ENCODE results near the gene ERVH48-1. TPM values are rescaled to one million over a fixed set of nuclear protein-coding genes. Genes with fewer than 3 reads are reported as not detected.
"Not testable (repeated sequence)": the region's sequence is repeated elsewhere in the genome, so short reads cannot be mapped to it uniquely, and the experiment has no call there.

The ERVH48-1 gene
- total RNA-seq, 1 experiment from 2014 or later: 14.7 TPM

- TF ChIP-seq, protein P1, sequence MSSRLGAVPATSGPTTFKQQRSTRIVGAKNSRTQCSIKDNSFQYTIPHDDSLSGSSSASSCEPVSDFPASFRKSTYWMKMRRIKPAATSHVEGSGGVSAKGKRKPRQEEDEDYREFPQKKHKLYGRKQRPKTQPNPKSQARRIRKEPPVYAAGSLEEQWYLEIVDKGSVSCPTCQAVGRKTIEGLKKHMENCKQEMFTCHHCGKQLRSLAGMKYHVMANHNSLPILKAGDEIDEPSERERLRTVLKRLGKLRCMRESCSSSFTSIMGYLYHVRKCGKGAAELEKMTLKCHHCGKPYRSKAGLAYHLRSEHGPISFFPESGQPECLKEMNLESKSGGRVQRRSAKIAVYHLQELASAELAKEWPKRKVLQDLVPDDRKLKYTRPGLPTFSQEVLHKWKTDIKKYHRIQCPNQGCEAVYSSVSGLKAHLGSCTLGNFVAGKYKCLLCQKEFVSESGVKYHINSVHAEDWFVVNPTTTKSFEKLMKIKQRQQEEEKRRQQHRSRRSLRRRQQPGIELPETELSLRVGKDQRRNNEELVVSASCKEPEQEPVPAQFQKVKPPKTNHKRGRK (CRISPR knock-in tag; IDR thresholded peaks at IDR 0.05; ENCODE audit: borderline replicate concordance): no peak
- TF ChIP-seq MYBL2 (CRISPR knock-in tag; IDR thresholded peaks at IDR 0.05) (no peak), MXD4 (CRISPR knock-in tag; IDR thresholded peaks at IDR 0.05; ENCODE audit: borderline replicate concordance) (no peak), ZNF263 (CRISPR knock-in tag; IDR thresholded peaks at IDR 0.05; ENCODE audit: low read depth) (no peak)
Measured at GRCh38 chr21:42969193-42969600, 43.8 kb upstream of the ERVH48-1 start (continued).

- POLR2A ChIA-PET; DNase-seq (ENCODE audit: low spot score); H3K9me3 Mint-ChIP-seq; H3K27ac Mint-ChIP-seq; H3K36me3 Mint-ChIP-seq; H3K4me3 Mint-ChIP-seq; ATAC-seq; H3K27me3 Mint-ChIP-seq (ENCODE audit: low read depth): not testable (repeated sequence)
- CTCF ChIA-PET: interaction anchor here (0.6 kb wide), 1 partner anchor 34 kb away, joined by 3 read pairs; no protein-coding TSS in a partner anchor
- H3K4me1 Mint-ChIP-seq: peaks cover 35% of the 10 kb centered on the region
Measured at GRCh38 chr21:42967616-42968015, 42.2 kb upstream of the ERVH48-1 start.

- no peaks in the 10 kb centered on the region for H3K36me3 Mint-ChIP-seq
- ChIA-PET CTCF (interaction anchor here (1.6 kb wide), 1 partner anchor 42 kb away, joined by 3 read pairs; no protein-coding TSS in a partner anchor), POLR2A (interaction anchor here (1.1 kb wide), 1 partner anchor 8 kb away, joined by 7 read pairs; no protein-coding TSS in a partner anchor)
- H3K27me3 Mint-ChIP-seq (ENCODE audit: low read depth): no peaks in the 10 kb centered on the region
- H3K9me3 Mint-ChIP-seq: no peaks in the 10 kb centered on the region
- H3K4me3 Mint-ChIP-seq: no peak overlapping the region
- DNase-seq (ENCODE audit: low spot score) (no peak), ATAC-seq (no peak)
- 0 out of 2 replicates have a peak overlapping the region, but pooled peaks have one; percentile 0 for H3K27ac Mint-ChIP-seq
- TF ChIP-seq, protein P2, sequence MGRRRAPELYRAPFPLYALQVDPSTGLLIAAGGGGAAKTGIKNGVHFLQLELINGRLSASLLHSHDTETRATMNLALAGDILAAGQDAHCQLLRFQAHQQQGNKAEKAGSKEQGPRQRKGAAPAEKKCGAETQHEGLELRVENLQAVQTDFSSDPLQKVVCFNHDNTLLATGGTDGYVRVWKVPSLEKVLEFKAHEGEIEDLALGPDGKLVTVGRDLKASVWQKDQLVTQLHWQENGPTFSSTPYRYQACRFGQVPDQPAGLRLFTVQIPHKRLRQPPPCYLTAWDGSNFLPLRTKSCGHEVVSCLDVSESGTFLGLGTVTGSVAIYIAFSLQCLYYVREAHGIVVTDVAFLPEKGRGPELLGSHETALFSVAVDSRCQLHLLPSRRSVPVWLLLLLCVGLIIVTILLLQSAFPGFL (CRISPR knock-in tag; IDR thresholded peaks at IDR 0.05; ENCODE audit: borderline replicate concordance): no peak
- TF ChIP-seq TEAD4 (CRISPR knock-in tag; IDR thresholded peaks at IDR 0.05): no peak
- TF ChIP-seq ZNF121 (CRISPR knock-in tag; IDR thresholded peaks at IDR 0.05): peak; percentile 80
- no peak for TF ChIP-seq NR2C2 (CRISPR knock-in tag; IDR thresholded peaks at IDR 0.05)
- H3K4me1 Mint-ChIP-seq: peaks cover 30% of the 10 kb centered on the region
Measured at GRCh38 chr21:42965211-42965560, 39.8 kb upstream of the ERVH48-1 start.

DNA sequence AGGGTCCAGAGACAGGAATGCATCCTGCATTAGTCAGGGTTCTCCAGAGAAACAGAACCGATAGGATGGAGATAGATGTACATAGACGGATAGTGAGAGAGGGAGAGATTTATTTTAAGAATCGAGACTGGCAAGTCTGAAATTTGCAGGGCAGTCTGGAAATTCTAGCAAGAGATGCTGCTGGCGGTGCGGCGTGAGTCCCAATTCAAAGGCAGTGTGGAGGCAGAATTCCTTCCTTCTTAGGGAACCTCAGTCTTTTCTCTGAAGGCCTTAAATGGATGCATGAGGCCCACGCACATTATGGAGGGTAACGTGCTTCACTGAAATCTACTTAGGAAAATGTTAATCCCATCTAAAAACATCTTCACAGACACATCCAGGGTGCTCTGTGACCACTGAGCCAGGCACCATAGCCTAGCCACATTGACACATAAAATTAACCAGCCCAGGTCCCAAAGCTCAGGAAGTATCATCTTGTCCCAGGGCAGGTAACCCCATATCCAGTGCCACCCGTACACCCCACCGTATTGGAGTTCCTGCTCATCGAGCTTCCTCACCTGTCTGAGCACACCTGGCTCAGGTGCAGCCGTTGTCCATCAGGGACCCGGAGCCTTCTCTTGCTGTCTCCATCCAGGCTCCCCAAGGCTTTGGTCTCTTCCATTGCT lies 39.2 kb upstream of the ERVH48-1 start:
- Mint-ChIP-seq H3K36me3 (no peaks in the 10 kb centered on the region), H3K27ac (peak overlapping the region; percentile 91; the same call in 1 of the 2 replicates), H3K27me3 (ENCODE audit: low read depth) (no peaks in the 10 kb centered on the region), H3K4me1 (peaks cover 33% of the 10 kb centered on the region), H3K9me3 (no peaks in the 10 kb centered on the region), H3K4me3 (no peak overlapping the region)
- no peak for TF ChIP-seq JUN (CRISPR knock-in tag; IDR thresholded peaks at IDR 0.05)
- no peak for TF ChIP-seq FOXP1 (CRISPR knock-in tag; IDR thresholded peaks at IDR 0.05; ENCODE audit: borderline replicate concordance)
- TF ChIP-seq ZNF416 (CRISPR knock-in tag; IDR thresholded peaks at IDR 0.05): no peak
- no peak for TF ChIP-seq GABPB1 (CRISPR knock-in tag; IDR thresholded peaks at IDR 0.05)
- TF ChIP-seq IRF2 (CRISPR knock-in tag; IDR thresholded peaks at IDR 0.05; ENCODE audit: borderline replicate concordance, low read depth): no peak
- no peak for TF ChIP-seq SP1 (CRISPR knock-in tag; conservative IDR thresholded peaks at IDR 0.05)
- TF ChIP-seq NFYB (CRISPR knock-in tag; conservative IDR thresholded peaks at IDR 0.05; ENCODE audit: low read depth): no peak
- TF ChIP-seq CREM (CRISPR knock-in tag; IDR thresholded peaks at IDR 0.05): no peak
- TF ChIP-seq MLX (CRISPR knock-in tag; IDR thresholded peaks at IDR 0.05): no peak
- no peak for TF ChIP-seq ZNF263 (CRISPR knock-in tag; IDR thresholded peaks at IDR 0.05; ENCODE audit: low read depth)
- TF ChIP-seq, protein P3, sequence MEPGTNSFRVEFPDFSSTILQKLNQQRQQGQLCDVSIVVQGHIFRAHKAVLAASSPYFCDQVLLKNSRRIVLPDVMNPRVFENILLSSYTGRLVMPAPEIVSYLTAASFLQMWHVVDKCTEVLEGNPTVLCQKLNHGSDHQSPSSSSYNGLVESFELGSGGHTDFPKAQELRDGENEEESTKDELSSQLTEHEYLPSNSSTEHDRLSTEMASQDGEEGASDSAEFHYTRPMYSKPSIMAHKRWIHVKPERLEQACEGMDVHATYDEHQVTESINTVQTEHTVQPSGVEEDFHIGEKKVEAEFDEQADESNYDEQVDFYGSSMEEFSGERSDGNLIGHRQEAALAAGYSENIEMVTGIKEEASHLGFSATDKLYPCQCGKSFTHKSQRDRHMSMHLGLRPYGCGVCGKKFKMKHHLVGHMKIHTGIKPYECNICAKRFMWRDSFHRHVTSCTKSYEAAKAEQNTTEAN (CRISPR knock-in tag; IDR thresholded peaks at IDR 0.05): no peak
- TF ChIP-seq MAX (CRISPR knock-in tag; IDR thresholded peaks at IDR 0.05): no peak
- no peak for TF ChIP-seq OVOL2 (CRISPR knock-in tag; IDR thresholded peaks at IDR 0.05; ENCODE audit: borderline replicate concordance)
- no peak for TF ChIP-seq ZNF423 (CRISPR knock-in tag; IDR thresholded peaks at IDR 0.05)
- no peak for TF ChIP-seq IRF1 (CRISPR knock-in tag; IDR thresholded peaks at IDR 0.05)
- no peak for TF ChIP-seq PRRX2 (CRISPR knock-in tag; IDR thresholded peaks at IDR 0.05)
- no peak for TF ChIP-seq TEAD4 (CRISPR knock-in tag; IDR thresholded peaks at IDR 0.05)
- no peak for TF ChIP-seq ZNF138 (CRISPR knock-in tag; conservative IDR thresholded peaks at IDR 0.05)
- TF ChIP-seq CBFB (CRISPR knock-in tag; IDR thresholded peaks at IDR 0.05; ENCODE audit: low read depth): no peak
- POLR2A ChIA-PET: no interaction called here
- ATAC-seq (no peak), DNase-seq (ENCODE audit: low spot score) (no peak)
- CTCF ChIA-PET: interaction anchor here (1.6 kb wide), 1 partner anchor 41 kb away, joined by 3 read pairs; no protein-coding TSS in a partner anchor

Data from WTC11 (cell line).